ENCODE results near the gene OSBPL5. TPM values are rescaled to one million over a fixed set of nuclear protein-coding genes. Genes with fewer than 3 reads are reported as not detected.

Gene OSBPL5
- total and polyA plus RNA-seq, 5 donors from 2014 or later, result 0.22 to 2.2 (median 0.23) TPM; not detected in 2

GRCh38 chr11:3145206-3145520, 19.9 kb downstream of the OSBPL5 start:
- Histone ChIP-seq H3K36me3 (ENCODE audit: control insufficient read depth, insufficient read depth, low read length) (no peaks in the 10 kb centered on the region), H3K9me3 (ENCODE audit: control insufficient read depth in 2 of 2, low read length in 2 of 2) (no peaks in the 10 kb centered on the region), H3K27ac (ENCODE audit: insufficient read depth, low read length, poor library complexity, severe bottlenecking) (no peak overlapping the region), H3K27me3 (ENCODE audit: control insufficient read depth, insufficient read depth, low read length) (no peaks in the 10 kb centered on the region), H3K4me3 (ENCODE audit: low read depth, low read length) (no peak overlapping the region), H3K4me1 (ENCODE audit: control insufficient read depth, insufficient read depth, low read length, poor library complexity, severe bottlenecking) (no peaks in the 10 kb centered on the region)
- Mint-ChIP-seq H3K27ac (no peak overlapping the region), H3K9me3 (no peaks in the 10 kb centered on the region), H3K36me3 (no peaks in the 10 kb centered on the region), H3K4me1 (no peaks in the 10 kb centered on the region), H3K27me3 (peaks cover 5% of the 10 kb centered on the region), H3K4me3 (no peak overlapping the region)
- no peak for DNase-seq
- ATAC-seq (ENCODE audit: low read depth in 2 of 2), result no peak

- no peaks in the 10 kb centered on the region for H3K36me3 ChIP-seq (ENCODE audit: control insufficient read depth, insufficient read depth, low read length)
- H3K27ac Mint-ChIP-seq, result no peak overlapping the region
Measured at GRCh38 chr11:3144296-3145205, 20.6 kb downstream of the OSBPL5 start.

GRCh38 chr11:3143136-3143880, 21.8 kb downstream of the OSBPL5 start:
- H3K27ac Mint-ChIP-seq, result no peak overlapping the region
- ATAC-seq (ENCODE audit: low read depth in 2 of 2) (no peak), DNase-seq (no peak)
- no peaks in the 10 kb centered on the region for H3K9me3 Mint-ChIP-seq
- H3K9me3 ChIP-seq (ENCODE audit: control insufficient read depth in 2 of 2, low read length in 2 of 2), result no peaks in the 10 kb centered on the region
- no peaks in the 10 kb centered on the region for H3K4me1 ChIP-seq (ENCODE audit: control insufficient read depth, insufficient read depth, low read length, poor library complexity, severe bottlenecking)
- peaks cover 5% of the 10 kb centered on the region for H3K27me3 Mint-ChIP-seq
- no peaks in the 10 kb centered on the region for H3K27me3 ChIP-seq (ENCODE audit: control insufficient read depth, insufficient read depth, low read length)
- no peaks in the 10 kb centered on the region for H3K36me3 ChIP-seq (ENCODE audit: control insufficient read depth, insufficient read depth, low read length)
- H3K4me1 Mint-ChIP-seq, result no peaks in the 10 kb centered on the region
- no peak overlapping the region for H3K4me3 ChIP-seq (ENCODE audit: low read depth, low read length)
- no peaks in the 10 kb centered on the region for H3K36me3 Mint-ChIP-seq
- no peak overlapping the region for H3K27ac ChIP-seq (ENCODE audit: insufficient read depth, low read length, poor library complexity, severe bottlenecking)
- H3K4me3 Mint-ChIP-seq, result no peak overlapping the region

More at GRCh38 chr11:3144296-3145205, 20.6 kb downstream of the OSBPL5 start:
- H3K4me1 Mint-ChIP-seq, result no peaks in the 10 kb centered on the region
- peaks cover 5% of the 10 kb centered on the region for H3K27me3 Mint-ChIP-seq
- DNase-seq (no peak), ATAC-seq (ENCODE audit: low read depth in 2 of 2) (no peak)
- no peak overlapping the region for H3K4me3 ChIP-seq (ENCODE audit: low read depth, low read length)
- no peaks in the 10 kb centered on the region for H3K4me1 ChIP-seq (ENCODE audit: control insufficient read depth, insufficient read depth, low read length, poor library complexity, severe bottlenecking)
- no peaks in the 10 kb centered on the region for H3K36me3 Mint-ChIP-seq
- H3K27ac ChIP-seq (ENCODE audit: insufficient read depth, low read length, poor library complexity, severe bottlenecking), result no peak overlapping the region
- no peaks in the 10 kb centered on the region for H3K27me3 ChIP-seq (ENCODE audit: control insufficient read depth, insufficient read depth, low read length)
- H3K9me3 ChIP-seq (ENCODE audit: control insufficient read depth in 2 of 2, low read length in 2 of 2), result no peaks in the 10 kb centered on the region
- no peaks in the 10 kb centered on the region for H3K9me3 Mint-ChIP-seq
- H3K4me3 Mint-ChIP-seq, result no peak overlapping the region

GRCh38 chr11:3140291-3140603, 24.9 kb downstream of the OSBPL5 start:
- Histone ChIP-seq H3K27ac (ENCODE audit: insufficient read depth, low read length, poor library complexity, severe bottlenecking) (no peak overlapping the region), H3K27me3 (ENCODE audit: control insufficient read depth, insufficient read depth, low read length) (no peaks in the 10 kb centered on the region), H3K4me1 (ENCODE audit: control insufficient read depth, insufficient read depth, low read length, poor library complexity, severe bottlenecking) (no peaks in the 10 kb centered on the region), H3K4me3 (ENCODE audit: low read depth, low read length) (no peak overlapping the region), H3K36me3 (ENCODE audit: control insufficient read depth, insufficient read depth, low read length) (no peaks in the 10 kb centered on the region), H3K9me3 (ENCODE audit: control insufficient read depth in 2 of 2, low read length in 2 of 2) (no peaks in the 10 kb centered on the region)
- H3K27ac Mint-ChIP-seq, result no peak overlapping the region
- H3K4me3 Mint-ChIP-seq, result no peak overlapping the region
- ATAC-seq (ENCODE audit: low read depth in 2 of 2), result no peak
- DNase-seq, result no peak
- peaks cover 3% of the 10 kb centered on the region for H3K27me3 Mint-ChIP-seq
- no peaks in the 10 kb centered on the region for H3K4me1 Mint-ChIP-seq
- H3K36me3 Mint-ChIP-seq, result no peaks in the 10 kb centered on the region
- no peaks in the 10 kb centered on the region for H3K9me3 Mint-ChIP-seq

GRCh38 chr11:3139481-3140290, 25.4 kb downstream of the OSBPL5 start:
- H3K27me3 ChIP-seq (ENCODE audit: control insufficient read depth, insufficient read depth, low read length), result no peaks in the 10 kb centered on the region
- H3K9me3 Mint-ChIP-seq, result no peaks in the 10 kb centered on the region
- H3K27ac Mint-ChIP-seq, result no peak overlapping the region
- no peak for ATAC-seq (ENCODE audit: low read depth in 2 of 2)
- H3K27ac ChIP-seq (ENCODE audit: insufficient read depth, low read length, poor library complexity, severe bottlenecking), result no peak overlapping the region
- no peaks in the 10 kb centered on the region for H3K36me3 Mint-ChIP-seq
- no peaks in the 10 kb centered on the region for H3K4me1 ChIP-seq (ENCODE audit: control insufficient read depth, insufficient read depth, low read length, poor library complexity, severe bottlenecking)
- no peaks in the 10 kb centered on the region for H3K36me3 ChIP-seq (ENCODE audit: control insufficient read depth, insufficient read depth, low read length)
- no peak overlapping the region for H3K4me3 Mint-ChIP-seq
- H3K4me1 Mint-ChIP-seq, result no peaks in the 10 kb centered on the region
- no peaks in the 10 kb centered on the region for H3K9me3 ChIP-seq (ENCODE audit: control insufficient read depth in 2 of 2, low read length in 2 of 2)
- H3K27me3 Mint-ChIP-seq, result no peaks in the 10 kb centered on the region
- no peak overlapping the region for H3K4me3 ChIP-seq (ENCODE audit: low read depth, low read length)
- no peak for DNase-seq

GRCh38 chr11:3139086-3139440, 26.0 kb downstream of the OSBPL5 start:
- Mint-ChIP-seq H3K27me3 (no peaks in the 10 kb centered on the region), H3K4me1 (no peaks in the 10 kb centered on the region), H3K9me3 (no peaks in the 10 kb centered on the region), H3K36me3 (no peaks in the 10 kb centered on the region), H3K4me3 (no peak overlapping the region), H3K27ac (no peak overlapping the region)
- DNase-seq (no peak), ATAC-seq (ENCODE audit: low read depth in 2 of 2) (no peak)
- Histone ChIP-seq H3K36me3 (ENCODE audit: control insufficient read depth, insufficient read depth, low read length) (no peaks in the 10 kb centered on the region), H3K27ac (ENCODE audit: insufficient read depth, low read length, poor library complexity, severe bottlenecking) (no peak overlapping the region), H3K9me3 (ENCODE audit: control insufficient read depth in 2 of 2, low read length in 2 of 2) (no peaks in the 10 kb centered on the region), H3K27me3 (ENCODE audit: control insufficient read depth, insufficient read depth, low read length) (no peaks in the 10 kb centered on the region), H3K4me1 (ENCODE audit: control insufficient read depth, insufficient read depth, low read length, poor library complexity, severe bottlenecking) (no peaks in the 10 kb centered on the region), H3K4me3 (ENCODE audit: low read depth, low read length) (no peak overlapping the region)

GRCh38 chr11:3138178-3139085, 26.7 kb downstream of the OSBPL5 start:
- H3K27ac Mint-ChIP-seq, result no peak overlapping the region
- no peak overlapping the region for H3K4me3 ChIP-seq (ENCODE audit: low read depth, low read length)
- no peak overlapping the region for H3K4me3 Mint-ChIP-seq
- H3K27me3 Mint-ChIP-seq, result no peaks in the 10 kb centered on the region
- DNase-seq (no peak), ATAC-seq (ENCODE audit: low read depth in 2 of 2) (no peak)
- no peak overlapping the region for H3K27ac ChIP-seq (ENCODE audit: insufficient read depth, low read length, poor library complexity, severe bottlenecking)
- H3K27me3 ChIP-seq (ENCODE audit: control insufficient read depth, insufficient read depth, low read length), result no peaks in the 10 kb centered on the region
- H3K9me3 Mint-ChIP-seq, result no peaks in the 10 kb centered on the region
- no peaks in the 10 kb centered on the region for H3K9me3 ChIP-seq (ENCODE audit: control insufficient read depth in 2 of 2, low read length in 2 of 2)
- H3K36me3 ChIP-seq (ENCODE audit: control insufficient read depth, insufficient read depth, low read length), result no peaks in the 10 kb centered on the region
- no peaks in the 10 kb centered on the region for H3K36me3 Mint-ChIP-seq
- no peaks in the 10 kb centered on the region for H3K4me1 Mint-ChIP-seq
- no peaks in the 10 kb centered on the region for H3K4me1 ChIP-seq (ENCODE audit: control insufficient read depth, insufficient read depth, low read length, poor library complexity, severe bottlenecking)

Measured in CD4-positive, CD25-positive, alpha-beta regulatory T cell (primary cell).